BE2C (cell line): ENCODE data around the gene TNN. TPM values are rescaled to one million over a fixed set of nuclear protein-coding genes. Genes with fewer than 3 reads are reported as not detected.
"Not testable (repeated sequence)": the region's sequence is repeated elsewhere in the genome, so short reads cannot be mapped to it uniquely, and the experiment has no call there.

Experiments used
- DNase-seq: peaks from one replicate; pipeline ENCODE4 v3.0.0-alpha.2; 2020
- H3K27me3 ChIP-seq: fragments of 250-450 bp; sonication (Bioruptor Pico); 2 replicates; pipeline ENCODE4 v1.5.1; 2020; ENCODE audit warnings: mild to moderate bottlenecking
- H3K36me3 ChIP-seq: fragments of 250-450 bp; sonication (Bioruptor Pico); 2 replicates; pipeline ENCODE4 v1.5.1; 2020; ENCODE audit warnings: mild to moderate bottlenecking
- H3K4me1 ChIP-seq: fragments of 250-450 bp; sonication (Bioruptor Pico); 2 replicates; pipeline ENCODE4 v1.5.1; 2020
- H3K4me3 ChIP-seq: 2 replicates; pipeline ENCODE4 v1.5.1; 2011; ENCODE audit warnings: low read depth, low read length
- H3K9me3 ChIP-seq: fragments of 250-450 bp; sonication (Bioruptor Pico); 2 replicates; pipeline ENCODE4 v1.5.1; 2020
- CTCF ChIP-seq: IDR thresholded peaks from 2 replicates; pipeline ENCODE4 v1.5.1; 2012; ENCODE audit warnings: mild to moderate bottlenecking, low read depth, low read length
- polyA plus RNA-seq: library from polyadenylated mRNA; unstranded; fragments of >200 nt; gene quantifications from one replicate; pipeline ENCODE4 v1.2.1, GENCODE V29; 2012; ENCODE audit warnings: low read depth, missing spikeins; ENCODE audit not compliant: insufficient read length, insufficient read depth

The TNN gene
- polyA plus RNA-seq: not detected

GRCh38 chr1:175067362-175068106, at the start of gene TNN:
Gene TNN, plus strand, starts transcription at chr1:175067833. Its CDS starts 9,586 bp downstream, at chr1:175077419.
- Histone ChIP-seq H3K4me1 (peaks cover 3% of the 10 kb centered on the region; the same call in 1 of the 2 replicates), H3K36me3 (no peaks in the 10 kb centered on the region), H3K4me3 (no peak within 1 kb of the TSS), H3K9me3 (no peaks in the 10 kb centered on the region), H3K27me3 (no peaks in the 10 kb centered on the region)
- no peak for TF ChIP-seq CTCF
- DNase-seq: no peak

GRCh38 chr1:175019524-175019923, 48.1 kb upstream of the TNN start:
- no peak for TF ChIP-seq CTCF
- no peak overlapping the region for H3K4me3 ChIP-seq
- peaks cover 45% of the 10 kb centered on the region for H3K36me3 ChIP-seq
- no peaks in the 10 kb centered on the region for H3K27me3 ChIP-seq
- H3K9me3 ChIP-seq: no peaks in the 10 kb centered on the region
- H3K4me1 ChIP-seq: no peaks in the 10 kb centered on the region
- no peak for DNase-seq

- peaks cover 11% of the 10 kb centered on the region for H3K36me3 ChIP-seq
- DNase-seq: peak; percentile 99
- no peaks in the 10 kb centered on the region for H3K9me3 ChIP-seq
- TF ChIP-seq CTCF: no peak
- H3K4me1 ChIP-seq: no peaks in the 10 kb centered on the region
- H3K4me3 ChIP-seq: peak within 1 kb of the TSS; percentile 100
- no peaks in the 10 kb centered on the region for H3K27me3 ChIP-seq
Observed at GRCh38 chr1:175023043-175023921, 44.4 kb upstream of the TNN start, which contains the start of gene MRPS14. Gene MRPS14, minus strand, starts transcription at chr1:175023425. Its CDS starts 17 bp downstream, at chr1:175023408.

- not testable (repeated sequence) for DNase-seq, H3K36me3 ChIP-seq, H3K27me3 ChIP-seq, H3K4me1 ChIP-seq, H3K9me3 ChIP-seq
- peak overlapping the region; percentile 100 for H3K4me3 ChIP-seq
Observed at GRCh38 chr1:175023922-175024242, 43.8 kb upstream of the TNN start.

- DNase-seq: no peak
- no peak for TF ChIP-seq CTCF
- H3K36me3 ChIP-seq: peaks cover 6% of the 10 kb centered on the region
- no peaks in the 10 kb centered on the region for H3K9me3 ChIP-seq
- H3K27me3 ChIP-seq: no peaks in the 10 kb centered on the region
- no peaks in the 10 kb centered on the region for H3K4me1 ChIP-seq
- H3K4me3 ChIP-seq: no peak overlapping the region
Observed at GRCh38 chr1:175024773-175025172, 42.9 kb upstream of the TNN start.

GRCh38 chr1:175033953-175034352, 33.7 kb upstream of the TNN start:
- H3K9me3 ChIP-seq: no peaks in the 10 kb centered on the region
- no peak for DNase-seq
- H3K36me3 ChIP-seq: no peaks in the 10 kb centered on the region
- H3K4me3 ChIP-seq: no peak overlapping the region
- H3K27me3 ChIP-seq: no peaks in the 10 kb centered on the region
- no peaks in the 10 kb centered on the region for H3K4me1 ChIP-seq
- no peak for TF ChIP-seq CTCF
